IMR-90 (cell line): Measurements from ENCODE around the gene LCE4A. TPM values are rescaled to one million over a fixed set of nuclear protein-coding genes. Genes with fewer than 3 reads are reported as not detected.
"Not testable (repeated sequence)": the region's sequence is repeated elsewhere in the genome, so short reads cannot be mapped to it uniquely, and the experiment has no call there.

Experiments
- ATAC-seq: fragments of 200-7000 bp; cut with Tn5 transposase; 2 replicates; pipeline ENCODE4 v1.9.1; 2020; ENCODE audit warnings: low read depth, mild to moderate bottlenecking, moderate library complexity
- BruUV-seq: library from RNA; stranded (reverse); fragments of 400-500 nt; replicated peaks from 2 replicates; lab custom pipeline; 2021; lab: Mats Ljungman, UMichigan
- CTCF ChIA-PET: fragments of 300-600 bp; formaldehyde crosslinking; extraction: SDS; loops from one replicate; lab custom pipeline; 2021; ENCODE audit warnings: antibody characterized with exemption; lab: Yijun Ruan, JAX
- POLR2A ChIA-PET: fragments of 300-600 bp; sonication (Branson Sonifier 250); formaldehyde crosslinking; loops from one replicate; lab custom pipeline; 2022; ENCODE audit warnings: antibody characterized with exemption; ENCODE audit not compliant: unreplicated experiment; lab: Charles Lee
- DNase-seq: peaks from one replicate; pipeline ENCODE4 v3.0.0; 2013
- H2AFZ ChIP-seq: replicated peaks from 2 replicates; pipeline ENCODE3; 2013; ENCODE audit warnings: low read length, mild to moderate bottlenecking; ENCODE audit not compliant: poor library complexity
- H2AK5ac ChIP-seq: 2 replicates; pipeline ENCODE4 v1.6.1; 2013; ENCODE audit warnings: low read depth, low read length, inconsistent platforms
- H2AK9ac ChIP-seq: replicated peaks from 2 replicates; pipeline ENCODE3; 2013; ENCODE audit warnings: mild to moderate bottlenecking, low read depth, low read length, moderate library complexity; ENCODE audit not compliant: poor library complexity
- H2BK120ac ChIP-seq: 2 replicates; pipeline ENCODE4 v1.6.1; 2013; ENCODE audit warnings: low read depth, low read length, inconsistent platforms
- H2BK15ac ChIP-seq: 3 replicates; pipeline ENCODE4 v1.6.1; 2013; ENCODE audit warnings: low read depth, low read length, inconsistent platforms
- H2BK20ac ChIP-seq: 2 replicates; pipeline ENCODE4 v1.6.1; 2013; ENCODE audit warnings: low read depth, mild to moderate bottlenecking, inconsistent platforms, low read length, moderate library complexity
- H2BK5ac ChIP-seq: 2 replicates; pipeline ENCODE4 v1.6.1; 2013; ENCODE audit warnings: mild to moderate bottlenecking, low read depth, low read length, inconsistent platforms; ENCODE audit not compliant: poor library complexity, severe bottlenecking
- H3K14ac ChIP-seq: replicated peaks from 2 replicates; pipeline ENCODE4 v1.6.1; 2013; ENCODE audit warnings: low read depth, low read length, inconsistent platforms
- H3K18ac ChIP-seq: 2 replicates; pipeline ENCODE4 v1.6.1; 2013; ENCODE audit warnings: low read depth, low read length, control low read depth
- H3K23ac ChIP-seq: 2 replicates; pipeline ENCODE4 v1.6.1; 2013; ENCODE audit warnings: low read depth, low read length, inconsistent platforms
- H3K27ac ChIP-seq: 2 replicates; pipeline ENCODE4 v1.5.1; 2013; ENCODE audit warnings: mild to moderate bottlenecking, control low read depth, low read length; ENCODE audit not compliant: insufficient read depth
- H3K27me3 ChIP-seq: 2 replicates; pipeline ENCODE4 v1.6.1; 2013; ENCODE audit warnings: low read length; ENCODE audit not compliant: control insufficient read depth, insufficient read depth
- H3K36me3 ChIP-seq: 2 replicates; pipeline ENCODE4 v1.6.1; 2013; ENCODE audit warnings: low read length, mixed read lengths; ENCODE audit not compliant: control insufficient read depth, insufficient read depth
- H3K4ac ChIP-seq: 2 replicates; pipeline ENCODE4 v1.6.1; 2013; ENCODE audit warnings: low read depth, low read length, inconsistent platforms
- H3K4me1 ChIP-seq: 2 replicates; pipeline ENCODE4 v1.6.1; 2013; ENCODE audit warnings: low read length, mixed read lengths; ENCODE audit not compliant: control insufficient read depth, insufficient read depth
- H3K4me2 ChIP-seq: 2 replicates; pipeline ENCODE4 v1.6.1; 2013; ENCODE audit warnings: low read depth, mild to moderate bottlenecking, control low read depth, low read length, moderate library complexity
- H3K4me3 ChIP-seq: 2 replicates; pipeline ENCODE4 v1.5.1; 2013; ENCODE audit warnings: low read depth, mild to moderate bottlenecking, control low read depth, low read length, moderate library complexity; ENCODE audit not compliant: insufficient read depth
- H3K56ac ChIP-seq: 2 replicates; pipeline ENCODE4 v1.6.1; 2013; ENCODE audit warnings: low read length, inconsistent platforms; ENCODE audit not compliant: insufficient read depth; ENCODE audit errors: extremely low read depth
- H3K79me1 ChIP-seq, 2 experiments: 2 replicates each; pipeline ENCODE4 v1.6.1; 2013; ENCODE audit warnings: low read length in 2 of 2, inconsistent platforms in 1 of 2, low read depth in 1 of 2
- H3K9ac ChIP-seq: 2 replicates; pipeline ENCODE4 v1.6.1; 2013; ENCODE audit warnings: low read depth, low read length, control low read depth
- H3K9me1 ChIP-seq: 2 replicates; pipeline ENCODE4 v1.6.1; 2013; ENCODE audit warnings: low read length, inconsistent platforms; ENCODE audit not compliant: insufficient read depth
- H3K9me3 ChIP-seq: 2 replicates; pipeline ENCODE4 v1.6.1; 2013; ENCODE audit warnings: low read length; ENCODE audit not compliant: control insufficient read depth, insufficient read depth
- H4K20me1 ChIP-seq: 2 replicates; pipeline ENCODE4 v1.6.1; 2013; ENCODE audit warnings: low read length, inconsistent platforms; ENCODE audit not compliant: insufficient read depth
- H4K5ac ChIP-seq: 2 replicates; pipeline ENCODE4 v1.6.1; 2013; ENCODE audit warnings: mild to moderate bottlenecking, low read depth, low read length, control low read depth
- H4K8ac ChIP-seq, 2 experiments: 2 replicates each; pipeline ENCODE4 v1.6.1; 2013; ENCODE audit warnings: low read depth in 2 of 2, low read length in 2 of 2, control low read depth in 1 of 2, inconsistent platforms in 1 of 2
- H4K91ac ChIP-seq: 2 replicates; pipeline ENCODE4 v1.6.1; 2013; ENCODE audit warnings: low read depth, low read length, inconsistent platforms; ENCODE audit not compliant: insufficient read depth
- WGBS, 2 experiments: methylation state at CpG; one replicate each; pipeline versions ENCODE4 v1.1.5 to v1.1.7; 2013; ENCODE audit warnings: missing lambda C conversion rate in 2 of 2; ENCODE audit not compliant: insufficient read length in 1 of 2; ENCODE audit errors: extremely low coverage in 2 of 2; 5-methylcytosine and 5-hydroxymethylcytosine counted together
- dilution Hi-C: fragments of 300-500 bp; cut with HindIII; formaldehyde crosslinking; loops from one replicate; pipeline ENCODE4 v1.14.3; 2018; ENCODE audit warnings: low sequenced_read_pairs; ENCODE audit not compliant: unreplicated experiment
- in situ Hi-C: fragments of 300-500 bp; cut with MboI; formaldehyde crosslinking; loops from 3 replicates; pipeline ENCODE4 v1.14.3; 2019; ENCODE audit warnings: low sequenced_read_pairs, inconsistent platforms, mixed read lengths
- intact Hi-C: fragments of 100-400 bp; cut with micrococcal nuclease; formaldehyde crosslinking; loops from 2 replicates; pipeline ENCODE4 v1.10.0; 2022
- polyA plus RNA-seq, 3 experiments: library from polyadenylated mRNA; depleted of rRNA; stranded (reverse); fragments of >200 nt; gene quantifications; 2 replicates each; pipeline ENCODE4 v1.2.3, GENCODE V29; 2012; ENCODE audit warnings: low replicate concordance in 1 of 3
- total RNA-seq: library from RNA; depleted of rRNA; stranded (reverse); fragments of >200 nt; gene quantifications from 2 replicates; pipeline ENCODE4 v1.2.3, GENCODE V29; 2012

LCE4A gene
- total and polyA plus RNA-seq, 2 of the 4 experiments (the other 2 are of a cell fraction) = not detected

- POLR2A ChIA-PET, H3K27me3 ChIP-seq, H3K27ac ChIP-seq, H4K20me1 ChIP-seq, H3K4me1 ChIP-seq, ATAC-seq, H3K79me1 ChIP-seq, BruUV-seq, H4K91ac ChIP-seq, H4K8ac ChIP-seq, H2BK120ac ChIP-seq, dilution Hi-C loops, H3K36me3 ChIP-seq, H2AFZ ChIP-seq, H3K56ac ChIP-seq, H3K9me3 ChIP-seq, H4K5ac ChIP-seq, H3K9me1 ChIP-seq, H3K4me3 ChIP-seq, H3K4me2 ChIP-seq, H2AK9ac ChIP-seq, H2AK5ac ChIP-seq, H3K18ac ChIP-seq, in situ Hi-C loops, H2BK15ac ChIP-seq, H2BK5ac ChIP-seq, H3K9ac ChIP-seq, DNase-seq, H3K23ac ChIP-seq, H3K4ac ChIP-seq, H2BK20ac ChIP-seq, intact Hi-C loops, CTCF ChIA-PET, H3K14ac ChIP-seq: not testable (repeated sequence)
- no CpG with 5 or more reads among the region's 4 CpGs for WGBS, 2 experiments
Observed at GRCh38 chr1:152685823-152686222, 22.1 kb upstream of the LCE4A start, which contains the start of gene LCE2B. TSS of gene LCE2B (plus strand) at chr1:152686123. CDS start at chr1:152686844, 721 bp downstream.
